ENCODE measurements around the gene DMRT3.
"Not testable (repeated sequence)": the region's sequence is repeated elsewhere in the genome, so short reads cannot be mapped to it uniquely, and the experiment has no call there.

- TF ChIP-seq CTCF (IDR thresholded peaks at IDR 0.05): peak in 2 of 6 experiments; percentile 20 to 29
- not testable (repeated sequence) for TF ChIP-seq POLR2A (IDR thresholded peaks at IDR 0.05)
Measured at GRCh38 chr9:998299-999110, 22.1 kb downstream of the DMRT3 start.

All from esophagus squamous epithelium (tissue), 4 donors.